ENCODE measurements around the gene SIN3B. TPM values are rescaled to one million over a fixed set of nuclear protein-coding genes. Genes with fewer than 3 reads are reported as not detected.

SIN3B gene
- total RNA-seq, 1 donor: 24.2 TPM

DNA sequence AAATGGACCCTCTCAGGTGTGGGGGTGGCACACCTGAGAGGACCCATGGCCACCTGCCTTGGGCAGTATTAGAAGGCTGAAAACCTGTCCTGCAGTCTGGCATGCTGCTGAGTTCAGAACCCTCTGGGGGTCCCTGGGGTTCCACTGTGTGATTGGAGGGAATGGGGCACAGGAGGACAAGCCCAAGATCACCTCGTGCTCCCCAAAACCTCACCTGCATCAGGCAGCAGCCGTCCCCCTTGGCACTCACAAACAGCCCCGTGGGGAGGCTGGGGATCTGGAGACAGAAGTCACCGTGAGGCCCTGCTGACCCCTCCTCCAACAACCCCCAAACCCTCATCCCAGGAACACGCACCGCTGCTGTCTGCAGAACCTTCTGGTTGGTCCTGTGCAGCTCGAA, 74.1 kb downstream of the SIN3B start:
- TF ChIP-seq, protein P1, sequence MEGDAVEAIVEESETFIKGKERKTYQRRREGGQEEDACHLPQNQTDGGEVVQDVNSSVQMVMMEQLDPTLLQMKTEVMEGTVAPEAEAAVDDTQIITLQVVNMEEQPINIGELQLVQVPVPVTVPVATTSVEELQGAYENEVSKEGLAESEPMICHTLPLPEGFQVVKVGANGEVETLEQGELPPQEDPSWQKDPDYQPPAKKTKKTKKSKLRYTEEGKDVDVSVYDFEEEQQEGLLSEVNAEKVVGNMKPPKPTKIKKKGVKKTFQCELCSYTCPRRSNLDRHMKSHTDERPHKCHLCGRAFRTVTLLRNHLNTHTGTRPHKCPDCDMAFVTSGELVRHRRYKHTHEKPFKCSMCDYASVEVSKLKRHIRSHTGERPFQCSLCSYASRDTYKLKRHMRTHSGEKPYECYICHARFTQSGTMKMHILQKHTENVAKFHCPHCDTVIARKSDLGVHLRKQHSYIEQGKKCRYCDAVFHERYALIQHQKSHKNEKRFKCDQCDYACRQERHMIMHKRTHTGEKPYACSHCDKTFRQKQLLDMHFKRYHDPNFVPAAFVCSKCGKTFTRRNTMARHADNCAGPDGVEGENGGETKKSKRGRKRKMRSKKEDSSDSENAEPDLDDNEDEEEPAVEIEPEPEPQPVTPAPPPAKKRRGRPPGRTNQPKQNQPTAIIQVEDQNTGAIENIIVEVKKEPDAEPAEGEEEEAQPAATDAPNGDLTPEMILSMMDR (IDR thresholded peaks at IDR 0.05; ENCODE audit: extremely low read depth, low read depth, low read length): no peak
- Histone ChIP-seq H3K27me3 (ENCODE audit: insufficient read depth, low read length) (no peaks in the 10 kb centered on the region), H4K20me1 (ENCODE audit: insufficient read depth, low read length) (no peaks in the 10 kb centered on the region), H3K9me3 (ENCODE audit: low read depth, low read length) (no peaks in the 10 kb centered on the region), H3K4me3 (ENCODE audit: insufficient read depth, low read length) (no peak overlapping the region), H3K36me3 (ENCODE audit: insufficient read depth, low read length) (no peaks in the 10 kb centered on the region), H2AFZ (ENCODE audit: low read length) (no peak overlapping the region), H3K4me2 (ENCODE audit: insufficient read depth, low read length) (no peak overlapping the region), H3K79me2 (ENCODE audit: insufficient read depth, low read length) (no peaks in the 10 kb centered on the region), H3K27ac (ENCODE audit: low read depth, low read length) (no peak overlapping the region), H3K4me1 (ENCODE audit: insufficient read depth, low read length) (no peaks in the 10 kb centered on the region)
- peak; percentile 70 for DNase-seq (ENCODE audit: insufficient read length, low spot score, missing footprints)

DNA sequence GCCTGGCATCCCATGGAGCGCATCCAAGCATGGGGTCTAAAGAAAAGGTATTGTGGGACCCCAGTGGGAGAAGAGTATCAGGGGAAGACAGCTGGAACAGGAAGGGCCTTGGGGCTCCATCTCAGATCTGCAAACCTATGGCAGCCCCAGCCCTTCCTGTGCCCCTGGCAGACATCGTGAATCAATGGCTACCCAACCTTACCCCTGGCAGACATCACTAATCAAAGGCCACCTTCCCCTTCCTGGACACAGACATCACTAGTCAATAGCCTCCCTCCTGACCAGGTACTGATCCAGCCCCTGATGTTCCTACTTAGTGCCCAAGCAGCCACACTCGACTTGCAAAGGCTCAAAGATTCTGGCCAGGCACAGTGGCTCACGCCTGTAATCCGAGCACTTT, 75.4 kb downstream of the SIN3B start:
- TF ChIP-seq, protein P1 (IDR thresholded peaks at IDR 0.05; ENCODE audit: extremely low read depth, low read depth, low read length): no peak
- H3K4me3 ChIP-seq (ENCODE audit: insufficient read depth, low read length): no peak overlapping the region
- no peak overlapping the region for H2AFZ ChIP-seq (ENCODE audit: low read length)
- no peak overlapping the region for H3K4me2 ChIP-seq (ENCODE audit: insufficient read depth, low read length)
- no peaks in the 10 kb centered on the region for H3K79me2 ChIP-seq (ENCODE audit: insufficient read depth, low read length)
- H3K27ac ChIP-seq (ENCODE audit: low read depth, low read length): no peak overlapping the region
- H4K20me1 ChIP-seq (ENCODE audit: insufficient read depth, low read length): no peaks in the 10 kb centered on the region
- no peaks in the 10 kb centered on the region for H3K4me1 ChIP-seq (ENCODE audit: insufficient read depth, low read length)
- DNase-seq (ENCODE audit: insufficient read length, low spot score, missing footprints): peak; percentile 69
- no peaks in the 10 kb centered on the region for H3K9me3 ChIP-seq (ENCODE audit: low read depth, low read length)
- no peaks in the 10 kb centered on the region for H3K27me3 ChIP-seq (ENCODE audit: insufficient read depth, low read length)
- H3K36me3 ChIP-seq (ENCODE audit: insufficient read depth, low read length): no peaks in the 10 kb centered on the region

DNA sequence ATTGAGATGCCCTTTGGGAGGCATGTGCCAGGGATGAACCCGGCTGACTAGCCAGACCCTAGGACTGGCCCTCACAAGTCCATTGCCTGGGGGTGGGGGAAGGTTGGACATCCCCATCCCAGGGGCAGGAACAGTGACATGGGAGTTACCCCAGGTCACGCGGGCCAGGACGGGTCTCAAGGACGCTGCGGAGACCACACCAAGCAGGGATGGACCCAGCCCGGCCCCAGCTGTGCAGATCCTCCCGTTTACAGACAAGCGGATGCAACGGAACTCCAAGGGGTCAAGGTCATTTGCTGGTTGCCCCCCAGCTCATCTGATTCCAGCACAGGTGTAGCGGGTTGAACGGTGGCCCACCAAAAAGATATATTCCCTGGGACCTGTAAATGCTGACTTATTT, 79.6 kb downstream of the SIN3B start:
- H2AFZ ChIP-seq (ENCODE audit: low read length): no peak overlapping the region
- H3K4me2 ChIP-seq (ENCODE audit: insufficient read depth, low read length): no peak overlapping the region
- no peak overlapping the region for H3K27ac ChIP-seq (ENCODE audit: low read depth, low read length)
- H3K4me1 ChIP-seq (ENCODE audit: insufficient read depth, low read length): no peaks in the 10 kb centered on the region
- no peaks in the 10 kb centered on the region for H4K20me1 ChIP-seq (ENCODE audit: insufficient read depth, low read length)
- TF ChIP-seq, protein P1 (IDR thresholded peaks at IDR 0.05; ENCODE audit: extremely low read depth, low read depth, low read length): no peak
- no peaks in the 10 kb centered on the region for H3K27me3 ChIP-seq (ENCODE audit: insufficient read depth, low read length)
- H3K79me2 ChIP-seq (ENCODE audit: insufficient read depth, low read length): no peaks in the 10 kb centered on the region
- peaks cover 11% of the 10 kb centered on the region for H3K9me3 ChIP-seq (ENCODE audit: low read depth, low read length)
- no peaks in the 10 kb centered on the region for H3K36me3 ChIP-seq (ENCODE audit: insufficient read depth, low read length)
- H3K4me3 ChIP-seq (ENCODE audit: insufficient read depth, low read length): no peak overlapping the region
- DNase-seq (ENCODE audit: insufficient read length, low spot score, missing footprints): peak; percentile 39

DNA sequence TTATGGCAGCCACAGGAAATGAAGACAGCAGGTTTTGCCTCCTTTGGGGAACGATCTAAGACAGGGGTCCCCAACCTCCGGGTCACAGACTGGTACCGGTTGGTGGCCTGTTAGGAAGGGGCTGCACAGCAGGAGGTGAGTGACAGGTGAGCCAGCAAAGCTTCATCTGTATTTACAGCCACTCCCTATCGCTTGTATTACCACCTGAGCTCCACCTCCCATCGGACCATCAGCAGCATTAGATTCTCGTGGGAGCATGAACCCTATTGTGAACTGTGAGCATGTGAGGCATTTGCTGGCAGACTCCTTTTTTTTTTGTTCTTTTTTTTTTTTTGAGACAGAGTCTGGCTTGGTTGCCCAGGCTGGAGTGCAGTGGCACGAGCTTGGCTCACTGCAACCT, 81.8 kb downstream of the SIN3B start:
- DNase-seq (ENCODE audit: insufficient read length, low spot score, missing footprints): no peak
- Histone ChIP-seq H2AFZ (ENCODE audit: low read length) (no peak overlapping the region), H3K36me3 (ENCODE audit: insufficient read depth, low read length) (no peaks in the 10 kb centered on the region), H3K27me3 (ENCODE audit: insufficient read depth, low read length) (no peaks in the 10 kb centered on the region), H3K4me1 (ENCODE audit: insufficient read depth, low read length) (no peaks in the 10 kb centered on the region), H3K4me3 (ENCODE audit: insufficient read depth, low read length) (no peak overlapping the region), H3K79me2 (ENCODE audit: insufficient read depth, low read length) (no peaks in the 10 kb centered on the region), H3K27ac (ENCODE audit: low read depth, low read length) (no peak overlapping the region), H4K20me1 (ENCODE audit: insufficient read depth, low read length) (no peaks in the 10 kb centered on the region), H3K9me3 (ENCODE audit: low read depth, low read length) (peaks cover 11% of the 10 kb centered on the region), H3K4me2 (ENCODE audit: insufficient read depth, low read length) (no peak overlapping the region)
- TF ChIP-seq, protein P1 (IDR thresholded peaks at IDR 0.05; ENCODE audit: extremely low read depth, low read depth, low read length): no peak
